ENCODE data around the gene PBX4.
A peak's percentile ranks its signal among the peaks of the same experiment; 100 is the strongest.

Gene PBX4

GRCh38 chr19:19644054-19644388, 25.5 kb upstream of the PBX4 start:
- Histone ChIP-seq H3F3A (ENCODE audit: insufficient read depth, low read length) (no peaks in the 10 kb centered on the region), H3K4me1 (ENCODE audit: insufficient read depth, low read length, severe bottlenecking) (peaks cover 17% of the 10 kb centered on the region), H2AFZ (ENCODE audit: low read length) (no peak overlapping the region), H3K4me2 (ENCODE audit: low read length) (peak overlapping the region; percentile 98; the same call in 1 of the 2 replicates), H3K27ac (ENCODE audit: low read depth, low read length, poor library complexity, severe bottlenecking) (peak overlapping the region; percentile 90), H3K9me3 (ENCODE audit: low read length) (no peaks in the 10 kb centered on the region), H3K9ac (ENCODE audit: low read length) (peak overlapping the region; percentile 100; the same call in 1 of the 2 replicates), H3K36me3 (ENCODE audit: insufficient read depth, low read length) (peaks cover 77% of the 10 kb centered on the region), H3K4me3 (ENCODE audit: low read depth, low read length, poor library complexity, severe bottlenecking) (peak overlapping the region; percentile 99), H3K9me2 (ENCODE audit: low read depth, low read length) (no peaks in the 10 kb centered on the region), H4K20me1 (ENCODE audit: insufficient read depth, low read length) (no peaks in the 10 kb centered on the region), H3K79me2 (ENCODE audit: insufficient read depth, low read length) (peaks cover 8% of the 10 kb centered on the region), H3K27me3 (ENCODE audit: insufficient read depth, low read length) (no peaks in the 10 kb centered on the region)
- TF ChIP-seq EZH2 (IDR thresholded peaks at IDR 0.05; ENCODE audit: borderline replicate concordance, low read length) (no peak), CTCF (IDR thresholded peaks at IDR 0.05; ENCODE audit: low read length) (no peak)

- no peaks in the 10 kb centered on the region for H4K20me1 ChIP-seq (ENCODE audit: insufficient read depth, low read length)
- TF ChIP-seq EZH2 (IDR thresholded peaks at IDR 0.05; ENCODE audit: borderline replicate concordance, low read length) = no peak
- peak; percentile 92 for TF ChIP-seq CTCF (IDR thresholded peaks at IDR 0.05; ENCODE audit: low read length)
- no peaks in the 10 kb centered on the region for H3K27me3 ChIP-seq (ENCODE audit: insufficient read depth, low read length)
- H3K9me2 ChIP-seq (ENCODE audit: low read depth, low read length) = no peaks in the 10 kb centered on the region
- H3F3A ChIP-seq (ENCODE audit: insufficient read depth, low read length) = no peaks in the 10 kb centered on the region
- peak within 1 kb of the TSS; percentile 98 for H3K4me2 ChIP-seq (ENCODE audit: low read length)
- H3K36me3 ChIP-seq (ENCODE audit: insufficient read depth, low read length) = peaks cover 79% of the 10 kb centered on the region
- peak within 1 kb of the TSS; percentile 100 for H3K9ac ChIP-seq (ENCODE audit: low read length)
- H3K4me1 ChIP-seq (ENCODE audit: insufficient read depth, low read length, severe bottlenecking) = peaks cover 17% of the 10 kb centered on the region
- H3K9me3 ChIP-seq (ENCODE audit: low read length) = no peaks in the 10 kb centered on the region
- peak within 1 kb of the TSS; percentile 99 for H3K4me3 ChIP-seq (ENCODE audit: low read depth, low read length, poor library complexity, severe bottlenecking)
- H3K79me2 ChIP-seq (ENCODE audit: insufficient read depth, low read length) = peaks cover 8% of the 10 kb centered on the region
- H3K27ac ChIP-seq (ENCODE audit: low read depth, low read length, poor library complexity, severe bottlenecking) = peak within 1 kb of the TSS; percentile 90
- H2AFZ ChIP-seq (ENCODE audit: low read length) = no peak within 1 kb of the TSS
These were observed 24.9 kb upstream of the PBX4 start, which contains the start of gene GMIP for GRCh38 chr19:19643158-19644053. TSS of gene GMIP (minus strand) at chr19:19643657. CDS start at chr19:19643529, 128 bp downstream.

- Histone ChIP-seq H3K79me2 (ENCODE audit: insufficient read depth, low read length) (peaks cover 8% of the 10 kb centered on the region), H3K4me2 (ENCODE audit: low read length) (peak overlapping the region; percentile 98), H3K36me3 (ENCODE audit: insufficient read depth, low read length) (peaks cover 79% of the 10 kb centered on the region), H3K27me3 (ENCODE audit: insufficient read depth, low read length) (no peaks in the 10 kb centered on the region), H3K9me3 (ENCODE audit: low read length) (no peaks in the 10 kb centered on the region), H3K4me1 (ENCODE audit: insufficient read depth, low read length, severe bottlenecking) (peaks cover 17% of the 10 kb centered on the region), H3K9me2 (ENCODE audit: low read depth, low read length) (no peaks in the 10 kb centered on the region), H2AFZ (ENCODE audit: low read length) (no peak overlapping the region), H4K20me1 (ENCODE audit: insufficient read depth, low read length) (no peaks in the 10 kb centered on the region), H3K9ac (ENCODE audit: low read length) (peak overlapping the region; percentile 100), H3F3A (ENCODE audit: insufficient read depth, low read length) (no peaks in the 10 kb centered on the region), H3K4me3 (ENCODE audit: low read depth, low read length, poor library complexity, severe bottlenecking) (peak overlapping the region; percentile 99), H3K27ac (ENCODE audit: low read depth, low read length, poor library complexity, severe bottlenecking) (peak overlapping the region; percentile 90)
- no peak for TF ChIP-seq CTCF (IDR thresholded peaks at IDR 0.05; ENCODE audit: low read length)
- no peak for TF ChIP-seq EZH2 (IDR thresholded peaks at IDR 0.05; ENCODE audit: borderline replicate concordance, low read length)
These were observed 24.1 kb upstream of the PBX4 start for GRCh38 chr19:19642506-19643157.

Data from OCI-LY1 (cell line).